ENCODE measurements around the gene CHID1. TPM values are rescaled to one million over a fixed set of nuclear protein-coding genes. Genes with fewer than 3 reads are reported as not detected.
A peak's percentile ranks its signal among the peaks of the same experiment; 100 is the strongest.

Gene CHID1
- total and polyA plus RNA-seq, 2 donors (not counting 1 experiment from before 2014, with no cell fraction given), result 54.3 to 68.4 TPM

- no peaks in the 10 kb centered on the region for H3K9me3 ChIP-seq (ENCODE audit: control insufficient read depth, insufficient read depth, low read depth, low read length)
- TF ChIP-seq, protein P1, sequence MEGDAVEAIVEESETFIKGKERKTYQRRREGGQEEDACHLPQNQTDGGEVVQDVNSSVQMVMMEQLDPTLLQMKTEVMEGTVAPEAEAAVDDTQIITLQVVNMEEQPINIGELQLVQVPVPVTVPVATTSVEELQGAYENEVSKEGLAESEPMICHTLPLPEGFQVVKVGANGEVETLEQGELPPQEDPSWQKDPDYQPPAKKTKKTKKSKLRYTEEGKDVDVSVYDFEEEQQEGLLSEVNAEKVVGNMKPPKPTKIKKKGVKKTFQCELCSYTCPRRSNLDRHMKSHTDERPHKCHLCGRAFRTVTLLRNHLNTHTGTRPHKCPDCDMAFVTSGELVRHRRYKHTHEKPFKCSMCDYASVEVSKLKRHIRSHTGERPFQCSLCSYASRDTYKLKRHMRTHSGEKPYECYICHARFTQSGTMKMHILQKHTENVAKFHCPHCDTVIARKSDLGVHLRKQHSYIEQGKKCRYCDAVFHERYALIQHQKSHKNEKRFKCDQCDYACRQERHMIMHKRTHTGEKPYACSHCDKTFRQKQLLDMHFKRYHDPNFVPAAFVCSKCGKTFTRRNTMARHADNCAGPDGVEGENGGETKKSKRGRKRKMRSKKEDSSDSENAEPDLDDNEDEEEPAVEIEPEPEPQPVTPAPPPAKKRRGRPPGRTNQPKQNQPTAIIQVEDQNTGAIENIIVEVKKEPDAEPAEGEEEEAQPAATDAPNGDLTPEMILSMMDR (conservative IDR thresholded peaks at IDR 0.05 in 1 of 2, IDR thresholded peaks at IDR 0.05 in 1 of 2; ENCODE audit: low read depth in 1 of 2, low read length in 2 of 2), result no peak
- TF ChIP-seq EZH2 (IDR thresholded peaks at IDR 0.05; ENCODE audit: low read length, missing control alignments), result no peak
- peaks cover 4% of the 10 kb centered on the region for H3K36me3 ChIP-seq (ENCODE audit: control insufficient read depth, insufficient read depth, low read length)
- H3K4me1 ChIP-seq (ENCODE audit: control insufficient read depth, extremely low read depth, insufficient read depth, low read length), result peaks cover 39% of the 10 kb centered on the region
- no peak overlapping the region for H3K4me2 ChIP-seq (ENCODE audit: extremely low read depth, insufficient read depth, low read length)
- no peaks in the 10 kb centered on the region for H3K27me3 ChIP-seq (ENCODE audit: control insufficient read depth, insufficient read depth, low read length)
- H3K4me3 ChIP-seq (replicated peaks in 1 of 4; ENCODE audit: control extremely low read depth in 1 of 4, insufficient read depth in 1 of 4, low read depth in 3 of 4, low read length in 4 of 4), result peak overlapping the region; percentile 15 to 57 (median 32)
- H3K27ac ChIP-seq (ENCODE audit: insufficient read depth, low read length), result no peak overlapping the region
- H4K20me1 ChIP-seq (ENCODE audit: control insufficient read depth, extremely low read depth, insufficient read depth, low read length), result no peaks in the 10 kb centered on the region
- H3K79me2 ChIP-seq (ENCODE audit: control insufficient read depth, insufficient read depth, low read length), result peaks cover 54% of the 10 kb centered on the region
- H2AFZ ChIP-seq (ENCODE audit: low read length), result no peak overlapping the region
- DNase-seq (ENCODE audit: low read depth in 2 of 2), result no peak
- H3K9ac ChIP-seq (ENCODE audit: insufficient read depth, low read length), result peak overlapping the region; percentile 30
Measured at GRCh38 chr11:849104-849824, 61.3 kb downstream of the CHID1 start.

GRCh38 chr11:848380-848931 lies 62.2 kb downstream of the CHID1 start:
- Histone ChIP-seq H3K27ac (ENCODE audit: insufficient read depth, low read length) (no peak overlapping the region), H2AFZ (ENCODE audit: low read length) (no peak overlapping the region), H3K4me1 (ENCODE audit: control insufficient read depth, extremely low read depth, insufficient read depth, low read length) (peaks cover 39% of the 10 kb centered on the region), H3K4me3 (replicated peaks in 1 of 4; ENCODE audit: control extremely low read depth in 1 of 4, insufficient read depth in 1 of 4, low read depth in 3 of 4, low read length in 4 of 4) (peak overlapping the region in 1 of 4 experiments; percentile 10), H3K36me3 (ENCODE audit: control insufficient read depth, insufficient read depth, low read length) (peaks cover 3% of the 10 kb centered on the region), H3K79me2 (ENCODE audit: control insufficient read depth, insufficient read depth, low read length) (peaks cover 55% of the 10 kb centered on the region), H3K4me2 (ENCODE audit: extremely low read depth, insufficient read depth, low read length) (no peak overlapping the region), H3K9me3 (ENCODE audit: control insufficient read depth, insufficient read depth, low read depth, low read length) (no peaks in the 10 kb centered on the region), H3K9ac (ENCODE audit: insufficient read depth, low read length) (no peak overlapping the region), H4K20me1 (ENCODE audit: control insufficient read depth, extremely low read depth, insufficient read depth, low read length) (no peaks in the 10 kb centered on the region), H3K27me3 (ENCODE audit: control insufficient read depth, insufficient read depth, low read length) (no peaks in the 10 kb centered on the region)
- DNase-seq (ENCODE audit: low read depth in 2 of 2), result no peak
- TF ChIP-seq EZH2 (IDR thresholded peaks at IDR 0.05; ENCODE audit: low read length, missing control alignments), result no peak
- TF ChIP-seq, protein P1 (conservative IDR thresholded peaks at IDR 0.05 in 1 of 2, IDR thresholded peaks at IDR 0.05 in 1 of 2; ENCODE audit: low read depth in 1 of 2, low read length in 2 of 2), result peak; percentile 82 to 87

DNA sequence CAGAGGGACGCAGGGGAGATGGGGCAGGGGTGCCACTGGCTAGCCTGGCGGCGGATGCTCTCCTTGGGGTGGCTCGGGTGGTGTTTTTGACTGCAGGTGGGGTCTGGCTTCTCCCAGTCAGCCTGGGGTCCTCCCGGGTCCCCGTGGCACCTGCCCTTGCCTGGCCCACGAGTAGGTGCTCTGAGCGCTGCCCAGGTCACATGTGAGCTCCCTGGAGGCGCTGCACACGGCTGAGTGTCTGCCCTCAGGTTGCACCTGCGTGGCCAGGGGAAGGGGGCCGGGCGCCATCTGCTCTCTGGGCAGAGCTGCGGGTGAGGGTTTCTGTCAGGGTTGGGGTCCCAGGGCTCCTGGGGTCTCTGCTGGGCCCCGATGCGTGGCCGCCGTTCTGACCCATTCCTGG lies 62.7 kb downstream of the CHID1 start:
- no peak overlapping the region for H3K4me3 ChIP-seq (replicated peaks in 1 of 4; ENCODE audit: control extremely low read depth in 1 of 4, insufficient read depth in 1 of 4, low read depth in 3 of 4, low read length in 4 of 4)
- no peak for DNase-seq (ENCODE audit: low read depth in 2 of 2)
- H3K36me3 ChIP-seq (ENCODE audit: control insufficient read depth, insufficient read depth, low read length), result peaks cover 3% of the 10 kb centered on the region
- no peak overlapping the region for H3K9ac ChIP-seq (ENCODE audit: insufficient read depth, low read length)
- peaks cover 39% of the 10 kb centered on the region for H3K4me1 ChIP-seq (ENCODE audit: control insufficient read depth, extremely low read depth, insufficient read depth, low read length)
- TF ChIP-seq, protein P1 (conservative IDR thresholded peaks at IDR 0.05 in 1 of 2, IDR thresholded peaks at IDR 0.05 in 1 of 2; ENCODE audit: low read depth in 1 of 2, low read length in 2 of 2), result no peak
- TF ChIP-seq EZH2 (IDR thresholded peaks at IDR 0.05; ENCODE audit: low read length, missing control alignments), result no peak
- H3K27me3 ChIP-seq (ENCODE audit: control insufficient read depth, insufficient read depth, low read length), result no peaks in the 10 kb centered on the region
- no peaks in the 10 kb centered on the region for H4K20me1 ChIP-seq (ENCODE audit: control insufficient read depth, extremely low read depth, insufficient read depth, low read length)
- H3K4me2 ChIP-seq (ENCODE audit: extremely low read depth, insufficient read depth, low read length), result no peak overlapping the region
- H3K79me2 ChIP-seq (ENCODE audit: control insufficient read depth, insufficient read depth, low read length), result peaks cover 59% of the 10 kb centered on the region
- no peaks in the 10 kb centered on the region for H3K9me3 ChIP-seq (ENCODE audit: control insufficient read depth, insufficient read depth, low read depth, low read length)
- H3K27ac ChIP-seq (ENCODE audit: insufficient read depth, low read length), result no peak overlapping the region
- H2AFZ ChIP-seq (ENCODE audit: low read length), result no peak overlapping the region
